ENCODE results near the gene NCKAP5. TPM values are rescaled to one million over a fixed set of nuclear protein-coding genes. Genes with fewer than 3 reads are reported as not detected.

NCKAP5 gene
- total RNA-seq, 1 donor from 2014 or later: 0.20 TPM

- Mint-ChIP-seq H3K9me3 (ENCODE audit: unreplicated experiment) (no peaks in the 10 kb centered on the region), H3K36me3 (ENCODE audit: unreplicated experiment) (no peaks in the 10 kb centered on the region), H3K27ac (ENCODE audit: unreplicated experiment) (no peak overlapping the region), H3K4me3 (ENCODE audit: unreplicated experiment) (no peak overlapping the region), H3K4me1 (ENCODE audit: low read depth, unreplicated experiment) (no peaks in the 10 kb centered on the region), H3K27me3 (ENCODE audit: unreplicated experiment) (no peaks in the 10 kb centered on the region)
- TF ChIP-seq CTCF (IDR thresholded peaks at IDR 0.05; ENCODE audit: partially characterized antibody, unreplicated experiment): no peak
- no peak for DNase-seq
Observed at GRCh38 chr2:132881546-132881945, 686.7 kb downstream of the NCKAP5 start.

GRCh38 chr2:132877923-132878322, 690.3 kb downstream of the NCKAP5 start:
- no peak overlapping the region for H3K27ac Mint-ChIP-seq (ENCODE audit: unreplicated experiment)
- no peak overlapping the region for H3K4me3 Mint-ChIP-seq (ENCODE audit: unreplicated experiment)
- H3K9me3 Mint-ChIP-seq (ENCODE audit: unreplicated experiment): no peaks in the 10 kb centered on the region
- no peaks in the 10 kb centered on the region for H3K4me1 Mint-ChIP-seq (ENCODE audit: low read depth, unreplicated experiment)
- H3K27me3 Mint-ChIP-seq (ENCODE audit: unreplicated experiment): no peaks in the 10 kb centered on the region
- H3K36me3 Mint-ChIP-seq (ENCODE audit: unreplicated experiment): no peaks in the 10 kb centered on the region
- no peak for TF ChIP-seq CTCF (IDR thresholded peaks at IDR 0.05; ENCODE audit: partially characterized antibody, unreplicated experiment)
- no peak for DNase-seq

- Mint-ChIP-seq H3K27ac (ENCODE audit: unreplicated experiment) (no peak overlapping the region), H3K4me3 (ENCODE audit: unreplicated experiment) (no peak overlapping the region), H3K27me3 (ENCODE audit: unreplicated experiment) (no peaks in the 10 kb centered on the region), H3K36me3 (ENCODE audit: unreplicated experiment) (no peaks in the 10 kb centered on the region), H3K4me1 (ENCODE audit: low read depth, unreplicated experiment) (peaks cover 2% of the 10 kb centered on the region), H3K9me3 (ENCODE audit: unreplicated experiment) (no peaks in the 10 kb centered on the region)
- no peak for TF ChIP-seq CTCF (IDR thresholded peaks at IDR 0.05; ENCODE audit: partially characterized antibody, unreplicated experiment)
- DNase-seq: no peak
Observed at GRCh38 chr2:132876745-132877391, 691.4 kb downstream of the NCKAP5 start.

- Mint-ChIP-seq H3K27me3 (ENCODE audit: unreplicated experiment) (no peaks in the 10 kb centered on the region), H3K9me3 (ENCODE audit: unreplicated experiment) (no peaks in the 10 kb centered on the region), H3K4me3 (ENCODE audit: unreplicated experiment) (no peak overlapping the region), H3K27ac (ENCODE audit: unreplicated experiment) (no peak overlapping the region), H3K36me3 (ENCODE audit: unreplicated experiment) (no peaks in the 10 kb centered on the region), H3K4me1 (ENCODE audit: low read depth, unreplicated experiment) (peaks cover 6% of the 10 kb centered on the region)
- no peak for DNase-seq
- no peak for TF ChIP-seq CTCF (IDR thresholded peaks at IDR 0.05; ENCODE audit: partially characterized antibody, unreplicated experiment)
Observed at GRCh38 chr2:132875193-132875592, 693.1 kb downstream of the NCKAP5 start.

- no peak for TF ChIP-seq CTCF (IDR thresholded peaks at IDR 0.05; ENCODE audit: partially characterized antibody, unreplicated experiment)
- Mint-ChIP-seq H3K4me3 (ENCODE audit: unreplicated experiment) (no peak overlapping the region), H3K27ac (ENCODE audit: unreplicated experiment) (no peak overlapping the region), H3K36me3 (ENCODE audit: unreplicated experiment) (no peaks in the 10 kb centered on the region), H3K9me3 (ENCODE audit: unreplicated experiment) (no peaks in the 10 kb centered on the region), H3K4me1 (ENCODE audit: low read depth, unreplicated experiment) (peaks cover 6% of the 10 kb centered on the region), H3K27me3 (ENCODE audit: unreplicated experiment) (no peaks in the 10 kb centered on the region)
- DNase-seq: no peak
Observed at GRCh38 chr2:132873738-132874137, 694.5 kb downstream of the NCKAP5 start.
